ELF-1 (cell line): ENCODE results near the gene TNNI2.
"Not testable (repeated sequence)": the region's sequence is repeated elsewhere in the genome, so short reads cannot be mapped to it uniquely, and the experiment has no call there.

Source experiments
- DNase-seq: peaks from one replicate; pipeline ENCODE4 v3.0.0-alpha.2; 2016; ENCODE audit warnings: low read depth, low spot score

The TNNI2 gene

GRCh38 chr11:1873813-1874150, 35.0 kb downstream of the TNNI2 start:
- DNase-seq: not testable (repeated sequence)

DNA sequence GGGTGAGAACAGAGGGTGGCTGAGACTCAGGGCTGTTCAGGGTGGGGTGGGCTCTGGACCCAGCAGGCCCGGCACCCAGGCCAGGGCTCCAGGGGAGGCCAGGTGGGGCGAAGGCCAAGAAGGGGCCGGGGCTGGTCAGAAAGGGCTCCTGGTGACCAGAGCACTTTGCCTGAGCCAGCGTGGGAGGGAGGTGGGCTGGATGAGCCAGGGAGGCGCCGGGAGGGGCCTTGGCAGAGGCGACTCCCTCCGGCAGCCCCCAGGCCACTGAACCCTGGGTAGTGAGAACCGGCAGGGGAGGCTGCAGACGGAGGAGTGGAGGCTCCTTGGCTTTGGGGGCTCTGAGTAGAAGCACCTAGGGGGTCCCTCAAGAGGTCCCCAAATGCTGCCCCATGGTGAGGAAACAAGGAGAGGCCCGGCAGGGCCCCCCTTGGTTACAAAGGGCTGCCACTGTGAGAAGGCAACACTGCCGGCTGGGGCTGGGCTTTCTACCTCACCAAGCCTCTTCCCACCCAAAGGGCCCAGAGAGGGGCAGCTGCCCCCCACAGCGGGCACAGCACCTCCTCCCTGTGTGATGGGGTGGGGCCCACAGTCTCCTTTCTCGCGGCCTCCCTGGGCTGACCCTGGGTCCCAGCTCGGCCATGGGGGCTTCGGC, 35.8 kb downstream of the TNNI2 start:
- DNase-seq: not testable (repeated sequence)

GRCh38 chr11:1875093-1875850, 36.5 kb downstream of the TNNI2 start:
- no peak for DNase-seq

- not testable (repeated sequence) for DNase-seq
Observed at GRCh38 chr11:1875851-1876301, 37.1 kb downstream of the TNNI2 start.

- peak; percentile 77 for DNase-seq
Observed at GRCh38 chr11:1876361-1877063, 37.7 kb downstream of the TNNI2 start.

- DNase-seq: no peak
Observed at GRCh38 chr11:1877211-1878136, 38.7 kb downstream of the TNNI2 start.

- no peak for DNase-seq
Observed at GRCh38 chr11:1878137-1879031, 39.6 kb downstream of the TNNI2 start.

GRCh38 chr11:1879342-1879940, 40.7 kb downstream of the TNNI2 start:
- no peak for DNase-seq

GRCh38 chr11:1879941-1880720, 41.4 kb downstream of the TNNI2 start:
- no peak for DNase-seq

DNA sequence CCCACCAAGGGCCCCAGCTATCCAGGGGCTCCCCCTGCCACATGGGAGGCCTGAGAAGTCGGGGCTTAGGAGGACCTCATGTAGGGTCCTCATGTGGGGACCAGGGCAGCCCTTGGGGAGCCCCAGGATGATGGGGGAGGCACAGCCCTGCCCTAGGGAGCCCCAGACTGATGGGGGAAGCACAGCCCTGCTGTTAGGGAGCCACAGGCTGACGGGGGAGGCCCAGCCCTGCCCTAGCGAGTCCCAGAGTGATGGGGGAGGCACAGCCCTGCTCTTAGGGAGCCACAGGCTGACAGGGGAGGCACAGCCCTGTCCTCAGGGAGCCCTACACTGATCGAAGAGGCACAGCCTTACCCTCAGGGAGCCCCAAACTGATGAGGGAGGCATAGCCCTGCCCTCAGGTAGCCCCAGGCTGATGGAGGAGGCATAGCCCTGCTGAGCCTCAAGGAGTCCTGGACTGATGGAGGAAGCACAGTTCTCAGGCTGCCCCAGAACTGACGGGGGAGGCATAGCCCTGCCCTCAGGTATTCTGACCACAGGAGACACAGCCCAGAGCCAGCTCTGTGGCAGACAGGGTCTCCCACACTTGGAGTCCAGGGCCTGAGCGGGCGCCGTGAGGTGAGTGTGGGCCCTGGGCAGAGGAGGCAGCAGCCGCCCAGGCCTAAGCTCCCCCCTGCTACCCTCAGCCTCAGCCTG, 42.1 kb downstream of the TNNI2 start:
- DNase-seq: no peak

DNA sequence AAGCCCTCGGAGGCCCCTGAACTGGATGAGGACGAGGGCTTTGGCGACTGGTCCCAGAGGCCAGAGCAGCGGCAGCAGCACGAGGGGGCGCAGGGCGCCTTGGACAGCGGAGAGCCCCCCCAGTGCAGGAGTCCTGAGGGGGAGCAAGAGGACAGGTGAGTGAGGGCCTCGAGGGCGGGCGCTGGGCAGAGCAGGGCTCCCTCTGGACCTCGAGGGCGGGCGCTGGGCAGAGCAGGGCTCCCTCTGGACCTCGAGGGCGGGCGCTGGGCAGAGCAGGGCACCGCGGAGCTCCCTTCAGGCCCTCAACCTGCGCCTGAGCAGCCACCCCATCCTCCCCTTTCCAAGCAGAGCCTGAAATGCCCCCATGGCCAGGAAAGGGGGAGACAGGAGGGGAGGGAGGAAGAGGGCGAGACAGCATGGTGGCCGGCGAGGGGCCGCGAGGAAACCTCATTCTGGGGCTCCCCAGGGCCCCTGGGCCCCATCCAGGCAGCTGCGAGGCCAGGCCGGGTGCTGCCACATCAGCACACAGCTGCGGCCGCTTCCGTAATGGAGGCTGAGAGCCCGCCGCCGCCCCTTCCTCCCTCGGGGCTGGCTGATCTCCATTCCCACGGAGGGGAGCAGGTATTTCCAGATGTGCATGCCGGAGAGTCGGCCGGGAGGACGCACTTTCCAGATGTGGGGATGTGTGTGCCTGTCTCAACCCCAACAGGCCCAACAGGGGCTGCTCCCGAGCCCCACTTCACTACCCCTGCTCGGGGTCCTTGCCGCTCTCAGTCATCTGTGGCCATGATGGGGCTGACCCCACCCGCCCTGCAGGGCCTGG, 42.9 kb downstream of the TNNI2 start:
- no peak for DNase-seq

DNA sequence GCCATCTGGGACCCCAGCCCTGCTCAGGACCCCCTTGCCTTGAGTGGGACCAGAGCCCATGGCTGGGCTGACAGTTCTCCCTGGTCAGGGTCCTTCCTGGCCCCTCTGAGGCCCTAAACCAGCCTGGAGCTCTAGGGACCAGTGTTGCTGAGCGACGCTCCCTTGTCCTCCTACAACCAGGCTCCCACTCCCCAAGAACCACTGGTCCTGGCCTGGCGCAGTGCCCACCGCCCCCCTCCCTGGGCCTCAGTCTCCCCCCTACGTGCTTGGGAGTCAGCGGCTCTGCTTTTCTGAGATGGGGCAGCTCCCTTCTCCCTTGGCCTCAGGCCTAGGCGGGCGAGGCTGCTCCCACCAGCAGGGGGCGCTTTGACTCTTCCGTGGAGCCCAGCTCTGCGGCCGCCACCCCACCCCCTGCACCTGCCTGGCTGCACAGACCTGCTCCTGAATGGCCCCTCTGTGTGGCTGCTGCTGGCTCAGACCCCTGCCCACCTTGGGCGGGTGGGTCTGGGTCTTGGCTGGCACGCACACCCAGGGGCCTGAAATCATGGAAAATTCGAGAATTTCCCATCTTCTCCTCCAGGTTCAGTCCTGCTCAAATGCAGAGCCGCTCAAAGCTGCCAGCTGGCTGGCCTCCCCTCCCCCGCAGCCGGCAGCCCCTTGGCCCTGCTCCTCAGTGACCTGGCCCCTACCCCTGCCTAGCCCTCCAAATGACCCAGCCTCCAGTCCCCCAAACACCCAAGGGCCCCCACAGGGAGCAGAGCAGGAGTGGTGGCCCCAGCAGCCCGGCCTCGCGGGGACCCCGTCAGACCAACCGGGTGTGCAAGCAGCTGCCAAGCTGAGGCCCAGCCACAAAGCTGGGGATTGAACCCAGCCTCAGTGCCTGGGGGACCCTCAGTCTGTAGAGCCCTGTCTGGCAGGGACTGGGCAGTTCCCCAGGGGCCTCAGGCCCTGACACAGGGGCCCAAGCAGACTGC, 43.8 kb downstream of the TNNI2 start:
- peak; percentile 93 for DNase-seq

GRCh38 chr11:1883346-1884302, 44.8 kb downstream of the TNNI2 start:
- no peak for DNase-seq

DNA sequence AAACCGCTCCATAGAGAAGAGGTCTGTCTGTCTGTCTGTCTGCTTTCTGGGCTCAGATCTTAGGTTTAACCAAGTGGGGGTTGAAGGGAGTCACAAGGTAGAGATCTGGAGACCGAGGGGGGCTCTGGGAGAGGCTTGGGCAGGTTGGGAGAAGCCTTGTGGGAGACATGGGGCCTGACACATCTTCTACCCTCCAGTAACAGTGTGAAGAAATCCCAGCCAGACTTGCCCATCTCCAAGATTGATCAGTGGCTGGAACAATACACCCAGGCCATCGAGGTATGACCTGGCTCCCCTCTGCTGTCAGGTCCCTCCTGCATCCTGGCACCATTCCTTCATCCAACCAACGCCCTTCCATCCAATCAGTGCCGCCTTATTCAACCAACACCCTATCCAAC, 45.5 kb downstream of the TNNI2 start:
- DNase-seq: no peak

DNA sequence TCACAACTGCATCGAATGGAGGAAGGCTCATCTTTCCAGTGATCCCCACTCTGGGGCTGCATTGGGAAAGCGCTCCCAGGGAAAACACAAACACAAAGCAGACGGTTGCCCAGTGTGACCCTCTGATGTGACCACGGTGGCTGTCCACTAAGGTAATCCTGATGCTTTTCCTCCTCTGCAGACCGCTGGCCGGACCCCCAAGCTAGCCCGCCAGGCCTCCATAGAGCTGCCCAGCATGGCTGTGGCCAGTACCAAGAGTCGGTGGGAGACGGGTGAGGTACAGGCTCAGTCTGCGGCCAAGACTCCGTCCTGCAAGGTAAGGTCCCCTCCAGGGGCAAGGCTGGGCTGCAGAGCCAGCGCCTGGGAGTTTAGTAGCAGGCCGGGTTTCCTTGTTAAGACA, 47.8 kb downstream of the TNNI2 start:
- not testable (repeated sequence) for DNase-seq
